C4-2B (cell line): ENCODE data around the gene SLC22A7.

Experiments used
- CTCF ChIP-seq: fragments of 450-650 bp; conservative IDR thresholded peaks from 2 replicates; pipeline ENCODE4 v1.5.1; 2017; ENCODE audit warnings: mild to moderate bottlenecking
- ZFX ChIP-seq: fragments of 450-650 bp; IDR thresholded peaks from 2 replicates; pipeline ENCODE4 v1.6.1; 2017

GRCh38 chr6:43311666-43312065 lies 13.6 kb downstream of the SLC22A7 start:
- TF ChIP-seq CTCF, result no peak
- no peak for TF ChIP-seq ZFX
